Calu3 (cell line): ENCODE results near the gene WNK2. TPM values are rescaled to one million over a fixed set of nuclear protein-coding genes. Genes with fewer than 3 reads are reported as not detected.

Source experiments
- BruUV-seq: library from RNA; stranded (reverse); fragments of 400-500 nt; replicated peaks from 2 replicates; lab custom pipeline; 2021; lab: Mats Ljungman, UMichigan
- CTCF ChIA-PET: fragments of 300-600 bp; sonication (Branson Sonifier 250); formaldehyde crosslinking; loops from one replicate; lab custom pipeline; 2022; ENCODE audit warnings: antibody characterized with exemption; lab: Charles Lee
- DNase-seq: peaks from one replicate; pipeline ENCODE4 v3.0.0; 2022
- H3K27ac Mint-ChIP-seq: one replicate; pipeline ENCODE4 v1.8.0; 2022; ENCODE audit warnings: mixed read lengths; ENCODE audit not compliant: unreplicated experiment
- H3K27me3 Mint-ChIP-seq: one replicate; pipeline ENCODE4 v1.8.0; 2022; ENCODE audit warnings: mixed read lengths; ENCODE audit not compliant: unreplicated experiment
- H3K36me3 Mint-ChIP-seq: one replicate; pipeline ENCODE4 v1.8.0; 2022; ENCODE audit warnings: mild to moderate bottlenecking, moderate library complexity, mixed read lengths; ENCODE audit not compliant: insufficient read depth, unreplicated experiment
- H3K4me1 Mint-ChIP-seq: one replicate; pipeline ENCODE4 v1.8.0; 2022; ENCODE audit warnings: mild to moderate bottlenecking, low read depth, mixed read lengths; ENCODE audit not compliant: unreplicated experiment
- H3K4me3 Mint-ChIP-seq: one replicate; pipeline ENCODE4 v1.8.0; 2022; ENCODE audit warnings: mild to moderate bottlenecking, low read depth, moderate library complexity, mixed read lengths; ENCODE audit not compliant: unreplicated experiment
- H3K9me3 Mint-ChIP-seq: one replicate; pipeline ENCODE4 v1.8.0; 2022; ENCODE audit warnings: low read depth, mixed read lengths; ENCODE audit not compliant: unreplicated experiment
- intact Hi-C: fragments of 100-400 bp; cut with micrococcal nuclease; formaldehyde crosslinking; loops from one replicate; pipeline ENCODE4 v1.10.0; 2022; ENCODE audit not compliant: unreplicated experiment
- total RNA-seq: library from RNA; stranded (reverse); gene quantifications from 2 replicates; pipeline ENCODE4 v1.2.3, GENCODE V29; 2022
- TF ChIP-seq, protein P1 (sequence below): fragments of 200-600 bp; IDR thresholded peaks from one replicate; pipeline ENCODE4 v1.8.0; 2022; ENCODE audit warnings: antibody characterized with exemption; ENCODE audit not compliant: unreplicated experiment

WNK2 gene
- total RNA-seq, 1 experiment from 2014 or later, result 85.7 TPM

- Mint-ChIP-seq H3K4me1 (no peaks in the 10 kb centered on the region), H3K9me3 (no peaks in the 10 kb centered on the region), H3K4me3 (no peak overlapping the region), H3K27ac (no peak overlapping the region), H3K27me3 (no peaks in the 10 kb centered on the region), H3K36me3 (peaks cover 6% of the 10 kb centered on the region)
- no peak for DNase-seq
- TF ChIP-seq, protein P1, sequence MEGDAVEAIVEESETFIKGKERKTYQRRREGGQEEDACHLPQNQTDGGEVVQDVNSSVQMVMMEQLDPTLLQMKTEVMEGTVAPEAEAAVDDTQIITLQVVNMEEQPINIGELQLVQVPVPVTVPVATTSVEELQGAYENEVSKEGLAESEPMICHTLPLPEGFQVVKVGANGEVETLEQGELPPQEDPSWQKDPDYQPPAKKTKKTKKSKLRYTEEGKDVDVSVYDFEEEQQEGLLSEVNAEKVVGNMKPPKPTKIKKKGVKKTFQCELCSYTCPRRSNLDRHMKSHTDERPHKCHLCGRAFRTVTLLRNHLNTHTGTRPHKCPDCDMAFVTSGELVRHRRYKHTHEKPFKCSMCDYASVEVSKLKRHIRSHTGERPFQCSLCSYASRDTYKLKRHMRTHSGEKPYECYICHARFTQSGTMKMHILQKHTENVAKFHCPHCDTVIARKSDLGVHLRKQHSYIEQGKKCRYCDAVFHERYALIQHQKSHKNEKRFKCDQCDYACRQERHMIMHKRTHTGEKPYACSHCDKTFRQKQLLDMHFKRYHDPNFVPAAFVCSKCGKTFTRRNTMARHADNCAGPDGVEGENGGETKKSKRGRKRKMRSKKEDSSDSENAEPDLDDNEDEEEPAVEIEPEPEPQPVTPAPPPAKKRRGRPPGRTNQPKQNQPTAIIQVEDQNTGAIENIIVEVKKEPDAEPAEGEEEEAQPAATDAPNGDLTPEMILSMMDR, result no peak
- BruUV-seq, result no TSS peak
- CTCF ChIA-PET, result no interaction called here
- intact Hi-C loops, result no loop called here
These were observed 140.4 kb downstream of the WNK2 start for GRCh38 chr9:93324191-93324834.

DNA sequence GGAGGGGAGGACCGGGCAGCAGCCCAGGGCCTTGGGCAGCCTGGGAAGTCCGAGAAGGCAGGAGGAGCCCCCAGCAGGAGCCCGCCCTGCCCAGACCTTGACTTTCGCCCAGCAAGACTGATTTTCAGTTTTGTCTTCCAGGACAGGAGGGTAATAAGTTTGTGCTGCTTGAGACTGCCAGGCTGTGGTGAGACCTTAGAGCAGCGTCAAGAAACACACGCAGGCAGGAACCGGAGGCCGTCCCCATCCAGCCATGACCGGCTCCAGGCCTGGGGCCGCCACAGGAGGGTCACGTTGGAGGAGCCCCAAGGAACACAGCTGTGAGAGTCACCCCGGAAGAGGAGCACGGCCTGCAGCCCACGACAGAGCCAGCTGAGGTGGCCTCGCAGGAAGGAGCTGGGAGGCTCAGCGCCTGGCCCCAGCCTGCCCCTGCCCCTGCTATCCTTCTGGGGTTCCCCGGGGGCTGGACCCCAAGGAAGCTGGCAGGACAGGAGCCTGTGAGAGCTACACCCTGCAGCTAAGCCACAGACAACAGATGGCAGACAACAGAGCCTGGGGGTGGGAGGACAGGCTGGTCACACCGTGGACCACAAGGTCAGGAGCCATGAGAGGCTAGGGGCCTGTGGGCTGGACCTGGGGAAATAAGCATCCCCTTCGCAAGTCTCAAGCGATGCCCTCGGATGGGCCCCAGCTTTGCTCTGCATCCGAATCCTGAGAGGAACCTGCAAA, 141.5 kb downstream of the WNK2 start:
- no peaks in the 10 kb centered on the region for H3K9me3 Mint-ChIP-seq
- intact Hi-C loops, result no loop called here
- no peak for DNase-seq
- H3K4me1 Mint-ChIP-seq, result peaks cover 8% of the 10 kb centered on the region
- TF ChIP-seq, protein P1, result no peak
- H3K27me3 Mint-ChIP-seq, result no peaks in the 10 kb centered on the region
- H3K36me3 Mint-ChIP-seq, result peaks cover 6% of the 10 kb centered on the region
- H3K4me3 Mint-ChIP-seq, result no peak overlapping the region
- H3K27ac Mint-ChIP-seq, result no peak overlapping the region
- no TSS peak for BruUV-seq
- CTCF ChIA-PET, result no interaction called here

- no peaks in the 10 kb centered on the region for H3K27me3 Mint-ChIP-seq
- CTCF ChIA-PET, result no interaction called here
- no peak for DNase-seq
- H3K4me3 Mint-ChIP-seq, result no peak overlapping the region
- intact Hi-C loops, result no loop called here
- no peaks in the 10 kb centered on the region for H3K9me3 Mint-ChIP-seq
- peaks cover 8% of the 10 kb centered on the region for H3K4me1 Mint-ChIP-seq
- peaks cover 6% of the 10 kb centered on the region for H3K36me3 Mint-ChIP-seq
- no peak overlapping the region for H3K27ac Mint-ChIP-seq
- BruUV-seq, result no TSS peak
- TF ChIP-seq, protein P1, result no peak
These were observed 142.1 kb downstream of the WNK2 start for GRCh38 chr9:93326056-93326455.

GRCh38 chr9:93326654-93327053, 142.7 kb downstream of the WNK2 start:
- Mint-ChIP-seq H3K27me3 (no peaks in the 10 kb centered on the region), H3K9me3 (no peaks in the 10 kb centered on the region), H3K4me3 (no peak overlapping the region), H3K27ac (no peak overlapping the region), H3K4me1 (peaks cover 8% of the 10 kb centered on the region), H3K36me3 (peaks cover 6% of the 10 kb centered on the region)
- DNase-seq, result no peak
- intact Hi-C loops, result no loop called here
- CTCF ChIA-PET, result no interaction called here
- TF ChIP-seq, protein P1, result no peak
- no TSS peak for BruUV-seq
